ENCODE measurements around the gene SRRM1. TPM values are rescaled to one million over a fixed set of nuclear protein-coding genes. Genes with fewer than 3 reads are reported as not detected.
"Not testable (repeated sequence)": the region's sequence is repeated elsewhere in the genome, so short reads cannot be mapped to it uniquely, and the experiment has no call there.

SRRM1 gene
- polyA plus RNA-seq, 1 donor (not counting 4 experiments of a cell fraction or from before 2014, with no cell fraction given): 56.1 TPM

- no peaks in the 10 kb centered on the region for H4K20me1 ChIP-seq (ENCODE audit: control insufficient read depth, extremely low read depth, insufficient read depth, low read length)
- no peaks in the 10 kb centered on the region for H3K9me1 ChIP-seq (ENCODE audit: control insufficient read depth, extremely low read depth, insufficient read depth, low read length)
- no peak overlapping the region for H3K4me3 ChIP-seq (ENCODE audit: control insufficient read depth in 2 of 3, extremely low read depth in 1 of 3, insufficient read depth in 2 of 3, low read depth in 1 of 3, low read length in 3 of 3)
- peaks cover 18% of the 10 kb centered on the region for H3K4me1 ChIP-seq (ENCODE audit: control insufficient read depth, extremely low read depth, insufficient read depth, low read length)
- TF ChIP-seq EZH2 (IDR thresholded peaks at IDR 0.05; ENCODE audit: low read length): no peak
- TF ChIP-seq, protein P1, sequence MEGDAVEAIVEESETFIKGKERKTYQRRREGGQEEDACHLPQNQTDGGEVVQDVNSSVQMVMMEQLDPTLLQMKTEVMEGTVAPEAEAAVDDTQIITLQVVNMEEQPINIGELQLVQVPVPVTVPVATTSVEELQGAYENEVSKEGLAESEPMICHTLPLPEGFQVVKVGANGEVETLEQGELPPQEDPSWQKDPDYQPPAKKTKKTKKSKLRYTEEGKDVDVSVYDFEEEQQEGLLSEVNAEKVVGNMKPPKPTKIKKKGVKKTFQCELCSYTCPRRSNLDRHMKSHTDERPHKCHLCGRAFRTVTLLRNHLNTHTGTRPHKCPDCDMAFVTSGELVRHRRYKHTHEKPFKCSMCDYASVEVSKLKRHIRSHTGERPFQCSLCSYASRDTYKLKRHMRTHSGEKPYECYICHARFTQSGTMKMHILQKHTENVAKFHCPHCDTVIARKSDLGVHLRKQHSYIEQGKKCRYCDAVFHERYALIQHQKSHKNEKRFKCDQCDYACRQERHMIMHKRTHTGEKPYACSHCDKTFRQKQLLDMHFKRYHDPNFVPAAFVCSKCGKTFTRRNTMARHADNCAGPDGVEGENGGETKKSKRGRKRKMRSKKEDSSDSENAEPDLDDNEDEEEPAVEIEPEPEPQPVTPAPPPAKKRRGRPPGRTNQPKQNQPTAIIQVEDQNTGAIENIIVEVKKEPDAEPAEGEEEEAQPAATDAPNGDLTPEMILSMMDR (optimal IDR thresholded peaks at IDR 0.05 in 1 of 3, IDR thresholded peaks at IDR 0.05 in 1 of 3, conservative IDR thresholded peaks at IDR 0.05 in 1 of 3; ENCODE audit: extremely low read depth in 1 of 3, insufficient read depth in 2 of 3, low read length in 3 of 3): no peak
- DNase-seq (ENCODE audit: low read depth, low spot score) (no peak), FAIRE-seq (peak; percentile 64)
- H3K36me3 ChIP-seq (ENCODE audit: control insufficient read depth in 2 of 2, extremely low read depth in 1 of 2, insufficient read depth in 2 of 2, low read length in 2 of 2): peaks cover 19 to 34% of the 10 kb centered on the region in 2 experiments
- H3K4me2 ChIP-seq (ENCODE audit: control insufficient read depth, extremely low read depth, insufficient read depth, low read depth, low read length): peak overlapping the region; percentile 27
- no peaks in the 10 kb centered on the region for H3K9me3 ChIP-seq (ENCODE audit: control insufficient read depth, low read depth, low read length)
- no peak overlapping the region for H3K9ac ChIP-seq (ENCODE audit: control insufficient read depth, extremely low read depth, insufficient read depth, low read length)
- peak overlapping the region; percentile 47 for H3K27ac ChIP-seq (ENCODE audit: control insufficient read depth, insufficient read depth, low read length)
- no peak overlapping the region for H2AFZ ChIP-seq (ENCODE audit: control insufficient read depth, low read length)
- H3K27me3 ChIP-seq (ENCODE audit: control insufficient read depth, extremely low read depth, insufficient read depth, low read length): no peaks in the 10 kb centered on the region
- no peaks in the 10 kb centered on the region for H3K79me2 ChIP-seq (ENCODE audit: control insufficient read depth, insufficient read depth, low read length)
- dilution Hi-C loops (cut with MboI; ENCODE audit: extremely low pct_ligation_motif_present, low sequenced_read_pairs): no loop called here
Observed at GRCh38 chr1:24673341-24673740, 30.2 kb downstream of the SRRM1 start.

DNA sequence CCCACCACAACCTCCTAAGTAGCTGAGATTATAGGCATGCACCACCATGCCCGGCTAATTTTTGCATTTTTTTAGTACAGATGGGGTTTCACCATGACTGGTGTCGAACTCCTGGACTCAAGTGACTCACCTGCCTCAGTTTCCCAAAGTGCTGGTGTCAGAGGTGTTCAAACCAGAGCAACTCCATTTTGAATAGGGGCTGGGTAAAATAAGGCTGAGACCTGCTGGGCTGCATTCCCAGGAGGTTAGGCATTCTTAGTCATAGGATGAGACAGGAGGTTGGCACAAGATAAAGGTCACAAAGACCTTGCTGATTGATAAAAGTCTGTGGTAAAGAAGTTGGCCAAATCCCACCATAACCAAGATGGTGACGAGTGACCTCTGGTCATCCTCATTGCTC is 35.3 kb downstream of the SRRM1 start:
- H3K4me2 ChIP-seq (ENCODE audit: control insufficient read depth, extremely low read depth, insufficient read depth, low read depth, low read length); H3K36me3 ChIP-seq (ENCODE audit: control insufficient read depth in 2 of 2, extremely low read depth in 1 of 2, insufficient read depth in 2 of 2, low read length in 2 of 2); H3K4me3 ChIP-seq (ENCODE audit: control insufficient read depth in 2 of 3, extremely low read depth in 1 of 3, insufficient read depth in 2 of 3, low read depth in 1 of 3, low read length in 3 of 3); H4K20me1 ChIP-seq (ENCODE audit: control insufficient read depth, extremely low read depth, insufficient read depth, low read length); H3K79me2 ChIP-seq (ENCODE audit: control insufficient read depth, insufficient read depth, low read length); H3K9me3 ChIP-seq (ENCODE audit: control insufficient read depth, low read depth, low read length); H2AFZ ChIP-seq (ENCODE audit: control insufficient read depth, low read length); dilution Hi-C loops (cut with MboI; ENCODE audit: extremely low pct_ligation_motif_present, low sequenced_read_pairs); H3K9ac ChIP-seq (ENCODE audit: control insufficient read depth, extremely low read depth, insufficient read depth, low read length); H3K9me1 ChIP-seq (ENCODE audit: control insufficient read depth, extremely low read depth, insufficient read depth, low read length); H3K27me3 ChIP-seq (ENCODE audit: control insufficient read depth, extremely low read depth, insufficient read depth, low read length): not testable (repeated sequence)
- peak; percentile 38 for DNase-seq (ENCODE audit: low read depth, low spot score)
- FAIRE-seq: peak; percentile 9
- H3K27ac ChIP-seq (ENCODE audit: control insufficient read depth, insufficient read depth, low read length): peak overlapping the region; percentile 53
- peaks cover 46% of the 10 kb centered on the region for H3K4me1 ChIP-seq (ENCODE audit: control insufficient read depth, extremely low read depth, insufficient read depth, low read length)

GRCh38 chr1:24679725-24680124 is 36.6 kb downstream of the SRRM1 start:
- no peak for TF ChIP-seq EZH2 (IDR thresholded peaks at IDR 0.05; ENCODE audit: low read length)
- TF ChIP-seq, protein P1 (optimal IDR thresholded peaks at IDR 0.05 in 1 of 3, IDR thresholded peaks at IDR 0.05 in 1 of 3, conservative IDR thresholded peaks at IDR 0.05 in 1 of 3; ENCODE audit: extremely low read depth in 1 of 3, insufficient read depth in 2 of 3, low read length in 3 of 3): no peak
- FAIRE-seq (no peak), DNase-seq (ENCODE audit: low read depth, low spot score) (no peak)
- no peak overlapping the region for H3K27ac ChIP-seq (ENCODE audit: control insufficient read depth, insufficient read depth, low read length)
- H3K4me1 ChIP-seq (ENCODE audit: control insufficient read depth, extremely low read depth, insufficient read depth, low read length): peaks cover 50% of the 10 kb centered on the region
- no peak overlapping the region for H3K4me2 ChIP-seq (ENCODE audit: control insufficient read depth, extremely low read depth, insufficient read depth, low read depth, low read length)
- no peak overlapping the region for H2AFZ ChIP-seq (ENCODE audit: control insufficient read depth, low read length)
- no peaks in the 10 kb centered on the region for H3K9me3 ChIP-seq (ENCODE audit: control insufficient read depth, low read depth, low read length)
- H3K9me1 ChIP-seq (ENCODE audit: control insufficient read depth, extremely low read depth, insufficient read depth, low read length): no peaks in the 10 kb centered on the region
- H3K79me2 ChIP-seq (ENCODE audit: control insufficient read depth, insufficient read depth, low read length): no peaks in the 10 kb centered on the region
- dilution Hi-C loops (cut with MboI; ENCODE audit: extremely low pct_ligation_motif_present, low sequenced_read_pairs): no loop called here
- H4K20me1 ChIP-seq (ENCODE audit: control insufficient read depth, extremely low read depth, insufficient read depth, low read length): no peaks in the 10 kb centered on the region
- H3K4me3 ChIP-seq (ENCODE audit: control insufficient read depth in 2 of 3, extremely low read depth in 1 of 3, insufficient read depth in 2 of 3, low read depth in 1 of 3, low read length in 3 of 3): no peak overlapping the region
- H3K9ac ChIP-seq (ENCODE audit: control insufficient read depth, extremely low read depth, insufficient read depth, low read length): no peak overlapping the region
- H3K27me3 ChIP-seq (ENCODE audit: control insufficient read depth, extremely low read depth, insufficient read depth, low read length): no peaks in the 10 kb centered on the region
- H3K36me3 ChIP-seq (ENCODE audit: control insufficient read depth in 2 of 2, extremely low read depth in 1 of 2, insufficient read depth in 2 of 2, low read length in 2 of 2): peaks cover 0 to 4% of the 10 kb centered on the region in 2 experiments
